ENCODE results near the gene CEACAM6. TPM values are rescaled to one million over a fixed set of nuclear protein-coding genes. Genes with fewer than 3 reads are reported as not detected.

CEACAM6 gene
- total and polyA plus RNA-seq, 2 experiments from 2014 or later, result not detected

DNA sequence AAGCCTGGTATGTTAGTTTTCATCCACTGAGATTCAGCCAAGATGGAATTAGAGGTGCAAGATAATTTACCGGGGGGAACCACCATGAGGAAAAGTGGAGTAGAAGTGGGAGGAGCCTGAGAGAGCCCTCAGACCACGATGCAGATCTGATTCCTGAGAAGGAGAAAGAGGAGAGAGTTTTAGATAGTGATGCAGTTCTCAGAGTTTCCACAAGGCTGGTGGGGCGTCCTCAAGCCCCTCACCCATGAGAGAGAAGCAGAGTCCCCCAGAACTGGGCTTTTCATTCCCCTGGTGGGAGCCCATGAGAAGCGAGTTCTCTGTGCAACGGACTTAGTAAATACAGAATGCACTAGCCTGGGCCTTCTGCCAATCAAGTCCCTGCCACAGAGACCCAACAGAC is 28.8 kb upstream of the CEACAM6 start:
- H3K27ac Mint-ChIP-seq, result no peak overlapping the region
- peak; percentile 96 for ATAC-seq

More for the DNA sequence above, 28.8 kb upstream of the CEACAM6 start:
- Histone ChIP-seq H4K20me1 (replicated peaks; ENCODE audit: insufficient read depth) (no peaks in the 10 kb centered on the region), H3K4me2 (no peak overlapping the region), H3F3A (replicated peaks; ENCODE audit: low read depth) (no peaks in the 10 kb centered on the region), H2AFZ (0 out of 2 replicates have a peak overlapping the region, but pooled peaks have one; percentile 0), H3K4me3 (no peak overlapping the region), H3K4me1 (ENCODE audit: insufficient read depth) (no peaks in the 10 kb centered on the region), H3K27me3 (ENCODE audit: insufficient read depth) (no peaks in the 10 kb centered on the region), H3K27ac (ENCODE audit: low read depth) (no peak overlapping the region), H3K36me3 (ENCODE audit: insufficient read depth) (no peaks in the 10 kb centered on the region), H3K79me2 (replicated peaks; ENCODE audit: insufficient read depth) (no peaks in the 10 kb centered on the region), H3K9me2 (ENCODE audit: insufficient read depth) (no peaks in the 10 kb centered on the region)
- peak; percentile 72 for DNase-seq (ENCODE audit: low spot score)
- peaks cover 4% of the 10 kb centered on the region; the same call in 2 of the 3 replicates for H3K4me1 Mint-ChIP-seq
- no peaks in the 10 kb centered on the region for H3K36me3 Mint-ChIP-seq (ENCODE audit: low read depth)
- peaks cover 2% of the 10 kb centered on the region for H3K27me3 Mint-ChIP-seq (ENCODE audit: insufficient read depth, low read depth, poor library complexity)
- TF ChIP-seq, protein P1, sequence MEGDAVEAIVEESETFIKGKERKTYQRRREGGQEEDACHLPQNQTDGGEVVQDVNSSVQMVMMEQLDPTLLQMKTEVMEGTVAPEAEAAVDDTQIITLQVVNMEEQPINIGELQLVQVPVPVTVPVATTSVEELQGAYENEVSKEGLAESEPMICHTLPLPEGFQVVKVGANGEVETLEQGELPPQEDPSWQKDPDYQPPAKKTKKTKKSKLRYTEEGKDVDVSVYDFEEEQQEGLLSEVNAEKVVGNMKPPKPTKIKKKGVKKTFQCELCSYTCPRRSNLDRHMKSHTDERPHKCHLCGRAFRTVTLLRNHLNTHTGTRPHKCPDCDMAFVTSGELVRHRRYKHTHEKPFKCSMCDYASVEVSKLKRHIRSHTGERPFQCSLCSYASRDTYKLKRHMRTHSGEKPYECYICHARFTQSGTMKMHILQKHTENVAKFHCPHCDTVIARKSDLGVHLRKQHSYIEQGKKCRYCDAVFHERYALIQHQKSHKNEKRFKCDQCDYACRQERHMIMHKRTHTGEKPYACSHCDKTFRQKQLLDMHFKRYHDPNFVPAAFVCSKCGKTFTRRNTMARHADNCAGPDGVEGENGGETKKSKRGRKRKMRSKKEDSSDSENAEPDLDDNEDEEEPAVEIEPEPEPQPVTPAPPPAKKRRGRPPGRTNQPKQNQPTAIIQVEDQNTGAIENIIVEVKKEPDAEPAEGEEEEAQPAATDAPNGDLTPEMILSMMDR (conservative IDR thresholded peaks at IDR 0.05; ENCODE audit: low read depth in 2 of 2), result peak in 1 of 2 experiments; percentile 38; a peak in 2 of 4 replicates
- TF ChIP-seq, protein P2, sequence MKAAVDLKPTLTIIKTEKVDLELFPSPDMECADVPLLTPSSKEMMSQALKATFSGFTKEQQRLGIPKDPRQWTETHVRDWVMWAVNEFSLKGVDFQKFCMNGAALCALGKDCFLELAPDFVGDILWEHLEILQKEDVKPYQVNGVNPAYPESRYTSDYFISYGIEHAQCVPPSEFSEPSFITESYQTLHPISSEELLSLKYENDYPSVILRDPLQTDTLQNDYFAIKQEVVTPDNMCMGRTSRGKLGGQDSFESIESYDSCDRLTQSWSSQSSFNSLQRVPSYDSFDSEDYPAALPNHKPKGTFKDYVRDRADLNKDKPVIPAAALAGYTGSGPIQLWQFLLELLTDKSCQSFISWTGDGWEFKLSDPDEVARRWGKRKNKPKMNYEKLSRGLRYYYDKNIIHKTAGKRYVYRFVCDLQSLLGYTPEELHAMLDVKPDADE (IDR thresholded peaks at IDR 0.05), result no peak
- no peak for TF ChIP-seq POLR2AphosphoS5 (IDR thresholded peaks at IDR 0.05; ENCODE audit: low read depth)
- TF ChIP-seq STAT1 (IDR thresholded peaks at IDR 0.05; ENCODE audit: unreplicated experiment), result no peak
- TF ChIP-seq, protein P3, sequence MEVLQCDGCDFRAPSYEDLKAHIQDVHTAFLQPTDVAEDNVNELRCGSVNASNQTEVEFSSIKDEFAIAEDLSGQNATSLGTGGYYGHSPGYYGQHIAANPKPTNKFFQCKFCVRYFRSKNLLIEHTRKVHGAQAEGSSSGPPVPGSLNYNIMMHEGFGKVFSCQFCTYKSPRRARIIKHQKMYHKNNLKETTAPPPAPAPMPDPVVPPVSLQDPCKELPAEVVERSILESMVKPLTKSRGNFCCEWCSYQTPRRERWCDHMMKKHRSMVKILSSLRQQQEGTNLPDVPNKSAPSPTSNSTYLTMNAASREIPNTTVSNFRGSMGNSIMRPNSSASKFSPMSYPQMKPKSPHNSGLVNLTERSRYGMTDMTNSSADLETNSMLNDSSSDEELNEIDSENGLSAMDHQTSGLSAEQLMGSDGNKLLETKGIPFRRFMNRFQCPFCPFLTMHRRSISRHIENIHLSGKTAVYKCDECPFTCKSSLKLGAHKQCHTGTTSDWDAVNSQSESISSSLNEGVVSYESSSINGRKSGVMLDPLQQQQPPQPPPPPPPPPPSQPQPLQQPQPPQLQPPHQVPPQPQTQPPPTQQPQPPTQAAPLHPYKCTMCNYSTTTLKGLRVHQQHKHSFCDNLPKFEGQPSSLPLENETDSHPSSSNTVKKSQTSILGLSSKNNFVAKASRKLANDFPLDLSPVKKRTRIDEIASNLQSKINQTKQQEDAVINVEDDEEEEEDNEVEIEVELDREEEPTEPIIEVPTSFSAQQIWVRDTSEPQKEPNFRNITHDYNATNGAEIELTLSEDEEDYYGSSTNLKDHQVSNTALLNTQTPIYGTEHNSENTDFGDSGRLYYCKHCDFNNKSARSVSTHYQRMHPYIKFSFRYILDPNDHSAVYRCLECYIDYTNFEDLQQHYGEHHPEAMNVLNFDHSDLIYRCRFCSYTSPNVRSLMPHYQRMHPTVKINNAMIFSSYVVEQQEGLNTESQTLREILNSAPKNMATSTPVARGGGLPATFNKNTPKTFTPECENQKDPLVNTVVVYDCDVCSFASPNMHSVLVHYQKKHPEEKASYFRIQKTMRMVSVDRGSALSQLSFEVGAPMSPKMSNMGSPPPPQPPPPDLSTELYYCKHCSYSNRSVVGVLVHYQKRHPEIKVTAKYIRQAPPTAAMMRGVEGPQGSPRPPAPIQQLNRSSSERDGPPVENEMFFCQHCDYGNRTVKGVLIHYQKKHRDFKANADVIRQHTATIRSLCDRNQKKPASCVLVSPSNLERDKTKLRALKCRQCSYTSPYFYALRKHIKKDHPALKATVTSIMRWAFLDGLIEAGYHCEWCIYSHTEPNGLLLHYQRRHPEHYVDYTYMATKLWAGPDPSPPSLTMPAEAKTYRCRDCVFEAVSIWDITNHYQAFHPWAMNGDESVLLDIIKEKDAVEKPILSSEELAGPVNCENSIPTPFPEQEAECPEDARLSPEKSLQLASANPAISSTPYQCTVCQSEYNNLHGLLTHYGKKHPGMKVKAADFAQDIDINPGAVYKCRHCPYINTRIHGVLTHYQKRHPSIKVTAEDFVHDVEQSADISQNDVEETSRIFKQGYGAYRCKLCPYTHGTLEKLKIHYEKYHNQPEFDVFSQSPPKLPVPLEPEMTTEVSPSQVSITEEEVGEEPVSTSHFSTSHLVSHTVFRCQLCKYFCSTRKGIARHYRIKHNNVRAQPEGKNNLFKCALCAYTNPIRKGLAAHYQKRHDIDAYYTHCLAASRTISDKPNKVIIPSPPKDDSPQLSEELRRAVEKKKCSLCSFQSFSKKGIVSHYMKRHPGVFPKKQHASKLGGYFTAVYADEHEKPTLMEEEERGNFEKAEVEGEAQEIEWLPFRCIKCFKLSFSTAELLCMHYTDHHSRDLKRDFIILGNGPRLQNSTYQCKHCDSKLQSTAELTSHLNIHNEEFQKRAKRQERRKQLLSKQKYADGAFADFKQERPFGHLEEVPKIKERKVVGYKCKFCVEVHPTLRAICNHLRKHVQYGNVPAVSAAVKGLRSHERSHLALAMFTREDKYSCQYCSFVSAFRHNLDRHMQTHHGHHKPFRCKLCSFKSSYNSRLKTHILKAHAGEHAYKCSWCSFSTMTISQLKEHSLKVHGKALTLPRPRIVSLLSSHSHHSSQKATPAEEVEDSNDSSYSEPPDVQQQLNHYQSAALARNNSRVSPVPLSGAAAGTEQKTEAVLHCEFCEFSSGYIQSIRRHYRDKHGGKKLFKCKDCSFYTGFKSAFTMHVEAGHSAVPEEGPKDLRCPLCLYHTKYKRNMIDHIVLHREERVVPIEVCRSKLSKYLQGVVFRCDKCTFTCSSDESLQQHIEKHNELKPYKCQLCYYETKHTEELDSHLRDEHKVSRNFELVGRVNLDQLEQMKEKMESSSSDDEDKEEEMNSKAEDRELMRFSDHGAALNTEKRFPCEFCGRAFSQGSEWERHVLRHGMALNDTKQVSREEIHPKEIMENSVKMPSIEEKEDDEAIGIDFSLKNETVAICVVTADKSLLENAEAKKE (CRISPR knock-in tag; IDR thresholded peaks at IDR 0.05), result no peak
- no peak for TF ChIP-seq NANOG (IDR thresholded peaks at IDR 0.05; ENCODE audit: borderline replicate concordance)
- H3K4me3 Mint-ChIP-seq, result no peak overlapping the region
- no peaks in the 10 kb centered on the region; the same call in 2 of the 3 replicates for H3K9me3 Mint-ChIP-seq

Data from GM23338 (cell line).